HL-60 (cell line): ENCODE results near the gene GAMT.

ENCODE experiments used
- POLR2AphosphoS5 ChIP-seq: IDR thresholded peaks from 2 replicates; pipeline ENCODE4 v1.6.1; 2012; ENCODE audit warnings: low read depth
- SPI1 ChIP-seq: IDR thresholded peaks from 2 replicates; pipeline ENCODE4 v1.6.1; 2012; ENCODE audit warnings: low read depth, mild to moderate bottlenecking, borderline replicate concordance
- TF ChIP-seq, protein P1 (sequence below): IDR thresholded peaks from one replicate; pipeline ENCODE4 v1.5.1; 2011; ENCODE audit warnings: low read length, control low read depth, inconsistent platforms; ENCODE audit not compliant: insufficient read depth

DNA sequence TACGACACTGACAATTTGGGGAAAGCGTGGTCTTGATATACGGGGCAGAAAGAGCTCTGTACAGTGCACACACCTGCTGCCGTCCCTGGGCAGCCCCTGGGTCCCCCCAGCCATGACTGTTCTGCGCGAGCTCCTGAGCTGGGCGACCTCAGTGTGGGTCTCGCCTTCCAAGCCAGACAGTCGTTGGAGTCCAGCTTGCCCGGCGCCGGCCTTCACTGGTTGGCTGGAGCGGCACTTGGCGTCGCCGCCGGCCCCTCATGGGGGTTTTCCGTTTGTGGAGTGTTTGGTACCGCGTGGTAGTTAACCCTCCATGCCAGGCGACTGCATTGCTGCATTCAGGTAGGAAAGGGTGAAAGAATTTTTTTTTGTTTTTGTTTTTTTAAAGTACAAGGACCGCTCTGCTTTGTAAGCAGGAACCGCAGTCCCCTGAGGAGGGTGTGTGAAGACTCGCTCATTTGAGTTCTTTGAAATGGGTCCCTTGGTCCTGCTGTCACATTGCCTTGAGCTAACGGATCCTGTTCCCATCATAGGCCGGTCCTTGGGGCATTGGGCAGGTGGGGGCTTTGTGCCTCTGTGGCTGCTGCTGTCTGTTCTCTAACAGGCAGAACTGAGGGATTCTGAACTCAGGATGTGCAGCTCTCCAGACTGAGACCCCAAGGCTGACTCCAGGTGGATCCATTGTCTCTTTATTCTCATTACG, 26.0 kb upstream of the GAMT start:
- TF ChIP-seq, protein P1, sequence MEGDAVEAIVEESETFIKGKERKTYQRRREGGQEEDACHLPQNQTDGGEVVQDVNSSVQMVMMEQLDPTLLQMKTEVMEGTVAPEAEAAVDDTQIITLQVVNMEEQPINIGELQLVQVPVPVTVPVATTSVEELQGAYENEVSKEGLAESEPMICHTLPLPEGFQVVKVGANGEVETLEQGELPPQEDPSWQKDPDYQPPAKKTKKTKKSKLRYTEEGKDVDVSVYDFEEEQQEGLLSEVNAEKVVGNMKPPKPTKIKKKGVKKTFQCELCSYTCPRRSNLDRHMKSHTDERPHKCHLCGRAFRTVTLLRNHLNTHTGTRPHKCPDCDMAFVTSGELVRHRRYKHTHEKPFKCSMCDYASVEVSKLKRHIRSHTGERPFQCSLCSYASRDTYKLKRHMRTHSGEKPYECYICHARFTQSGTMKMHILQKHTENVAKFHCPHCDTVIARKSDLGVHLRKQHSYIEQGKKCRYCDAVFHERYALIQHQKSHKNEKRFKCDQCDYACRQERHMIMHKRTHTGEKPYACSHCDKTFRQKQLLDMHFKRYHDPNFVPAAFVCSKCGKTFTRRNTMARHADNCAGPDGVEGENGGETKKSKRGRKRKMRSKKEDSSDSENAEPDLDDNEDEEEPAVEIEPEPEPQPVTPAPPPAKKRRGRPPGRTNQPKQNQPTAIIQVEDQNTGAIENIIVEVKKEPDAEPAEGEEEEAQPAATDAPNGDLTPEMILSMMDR = no peak
- TF ChIP-seq POLR2AphosphoS5 = no peak
- TF ChIP-seq SPI1 = no peak
